Measurements from ENCODE around the gene CLDND2.

GRCh38 chr19:51399231-51399630 lies 30.4 kb upstream of the CLDND2 start:
- TF ChIP-seq, protein P1, sequence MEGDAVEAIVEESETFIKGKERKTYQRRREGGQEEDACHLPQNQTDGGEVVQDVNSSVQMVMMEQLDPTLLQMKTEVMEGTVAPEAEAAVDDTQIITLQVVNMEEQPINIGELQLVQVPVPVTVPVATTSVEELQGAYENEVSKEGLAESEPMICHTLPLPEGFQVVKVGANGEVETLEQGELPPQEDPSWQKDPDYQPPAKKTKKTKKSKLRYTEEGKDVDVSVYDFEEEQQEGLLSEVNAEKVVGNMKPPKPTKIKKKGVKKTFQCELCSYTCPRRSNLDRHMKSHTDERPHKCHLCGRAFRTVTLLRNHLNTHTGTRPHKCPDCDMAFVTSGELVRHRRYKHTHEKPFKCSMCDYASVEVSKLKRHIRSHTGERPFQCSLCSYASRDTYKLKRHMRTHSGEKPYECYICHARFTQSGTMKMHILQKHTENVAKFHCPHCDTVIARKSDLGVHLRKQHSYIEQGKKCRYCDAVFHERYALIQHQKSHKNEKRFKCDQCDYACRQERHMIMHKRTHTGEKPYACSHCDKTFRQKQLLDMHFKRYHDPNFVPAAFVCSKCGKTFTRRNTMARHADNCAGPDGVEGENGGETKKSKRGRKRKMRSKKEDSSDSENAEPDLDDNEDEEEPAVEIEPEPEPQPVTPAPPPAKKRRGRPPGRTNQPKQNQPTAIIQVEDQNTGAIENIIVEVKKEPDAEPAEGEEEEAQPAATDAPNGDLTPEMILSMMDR (tag by site-specific recombination; IDR thresholded peaks at IDR 0.05): no peak
- TF ChIP-seq ZBTB17 (tag by site-specific recombination; IDR thresholded peaks at IDR 0.05): no peak
- TF ChIP-seq, protein P2, sequence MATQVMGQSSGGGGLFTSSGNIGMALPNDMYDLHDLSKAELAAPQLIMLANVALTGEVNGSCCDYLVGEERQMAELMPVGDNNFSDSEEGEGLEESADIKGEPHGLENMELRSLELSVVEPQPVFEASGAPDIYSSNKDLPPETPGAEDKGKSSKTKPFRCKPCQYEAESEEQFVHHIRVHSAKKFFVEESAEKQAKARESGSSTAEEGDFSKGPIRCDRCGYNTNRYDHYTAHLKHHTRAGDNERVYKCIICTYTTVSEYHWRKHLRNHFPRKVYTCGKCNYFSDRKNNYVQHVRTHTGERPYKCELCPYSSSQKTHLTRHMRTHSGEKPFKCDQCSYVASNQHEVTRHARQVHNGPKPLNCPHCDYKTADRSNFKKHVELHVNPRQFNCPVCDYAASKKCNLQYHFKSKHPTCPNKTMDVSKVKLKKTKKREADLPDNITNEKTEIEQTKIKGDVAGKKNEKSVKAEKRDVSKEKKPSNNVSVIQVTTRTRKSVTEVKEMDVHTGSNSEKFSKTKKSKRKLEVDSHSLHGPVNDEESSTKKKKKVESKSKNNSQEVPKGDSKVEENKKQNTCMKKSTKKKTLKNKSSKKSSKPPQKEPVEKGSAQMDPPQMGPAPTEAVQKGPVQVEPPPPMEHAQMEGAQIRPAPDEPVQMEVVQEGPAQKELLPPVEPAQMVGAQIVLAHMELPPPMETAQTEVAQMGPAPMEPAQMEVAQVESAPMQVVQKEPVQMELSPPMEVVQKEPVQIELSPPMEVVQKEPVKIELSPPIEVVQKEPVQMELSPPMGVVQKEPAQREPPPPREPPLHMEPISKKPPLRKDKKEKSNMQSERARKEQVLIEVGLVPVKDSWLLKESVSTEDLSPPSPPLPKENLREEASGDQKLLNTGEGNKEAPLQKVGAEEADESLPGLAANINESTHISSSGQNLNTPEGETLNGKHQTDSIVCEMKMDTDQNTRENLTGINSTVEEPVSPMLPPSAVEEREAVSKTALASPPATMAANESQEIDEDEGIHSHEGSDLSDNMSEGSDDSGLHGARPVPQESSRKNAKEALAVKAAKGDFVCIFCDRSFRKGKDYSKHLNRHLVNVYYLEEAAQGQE (tag by site-specific recombination; IDR thresholded peaks at IDR 0.05): no peak
- TF ChIP-seq ZNF654 (tag by site-specific recombination; IDR thresholded peaks at IDR 0.05; ENCODE audit: low read depth): no peak
- no peak for TF ChIP-seq TRIM28 (IDR thresholded peaks at IDR 0.05; ENCODE audit: borderline replicate concordance, low read length)
- TF ChIP-seq, protein P3, sequence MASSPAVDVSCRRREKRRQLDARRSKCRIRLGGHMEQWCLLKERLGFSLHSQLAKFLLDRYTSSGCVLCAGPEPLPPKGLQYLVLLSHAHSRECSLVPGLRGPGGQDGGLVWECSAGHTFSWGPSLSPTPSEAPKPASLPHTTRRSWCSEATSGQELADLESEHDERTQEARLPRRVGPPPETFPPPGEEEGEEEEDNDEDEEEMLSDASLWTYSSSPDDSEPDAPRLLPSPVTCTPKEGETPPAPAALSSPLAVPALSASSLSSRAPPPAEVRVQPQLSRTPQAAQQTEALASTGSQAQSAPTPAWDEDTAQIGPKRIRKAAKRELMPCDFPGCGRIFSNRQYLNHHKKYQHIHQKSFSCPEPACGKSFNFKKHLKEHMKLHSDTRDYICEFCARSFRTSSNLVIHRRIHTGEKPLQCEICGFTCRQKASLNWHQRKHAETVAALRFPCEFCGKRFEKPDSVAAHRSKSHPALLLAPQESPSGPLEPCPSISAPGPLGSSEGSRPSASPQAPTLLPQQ (tag by site-specific recombination; IDR thresholded peaks at IDR 0.05): no peak
